Activated T-helper 1 cell treated with Interleukin-2 at 50 U/mL for 16 hours (primary cell): Measurements from ENCODE around the gene CARD9.

ENCODE experiments used
- DNase-seq: peaks from one replicate; pipeline ENCODE4 v3.0.0-alpha.2; 2020; ENCODE audit warnings: low read depth

Gene CARD9

GRCh38 chr9:136380381-136380780 is 6.9 kb upstream of the CARD9 start:
- no peak for DNase-seq

- no peak for DNase-seq
Observed at GRCh38 chr9:136379891-136380290, 6.4 kb upstream of the CARD9 start.

GRCh38 chr9:136379401-136379800 is 5.9 kb upstream of the CARD9 start:
- no peak for DNase-seq

GRCh38 chr9:136379003-136379287 is 5.5 kb upstream of the CARD9 start:
- DNase-seq = no peak

- DNase-seq = no peak
Observed at GRCh38 chr9:136378170-136379002, 4.9 kb upstream of the CARD9 start.

GRCh38 chr9:136377341-136378169 is 4.1 kb upstream of the CARD9 start:
- no peak for DNase-seq

GRCh38 chr9:136376457-136376856 is 3.0 kb upstream of the CARD9 start:
- DNase-seq = no peak

GRCh38 chr9:136375096-136375495 is 1.6 kb upstream of the CARD9 start:
- no peak for DNase-seq

GRCh38 chr9:136374183-136374575 is 710 bp upstream of the CARD9 start:
- DNase-seq = no peak

GRCh38 chr9:136372561-136373299 is 739 bp downstream of the CARD9 start:
- no peak for DNase-seq

- DNase-seq = no peak
Observed at GRCh38 chr9:136372006-136372405, 1.5 kb downstream of the CARD9 start.

- no peak for DNase-seq
Observed at GRCh38 chr9:136371533-136371880, 2.0 kb downstream of the CARD9 start.

GRCh38 chr9:136370687-136371532 is 2.6 kb downstream of the CARD9 start:
- no peak for DNase-seq

GRCh38 chr9:136370037-136370436 is 3.4 kb downstream of the CARD9 start:
- no peak for DNase-seq

- DNase-seq = no peak
Observed at GRCh38 chr9:136368190-136368589, 5.3 kb downstream of the CARD9 start.

- no peak for DNase-seq
Observed at GRCh38 chr9:136367296-136368145, 5.9 kb downstream of the CARD9 start.

GRCh38 chr9:136366826-136367225 is 6.6 kb downstream of the CARD9 start:
- no peak for DNase-seq

- no peak for DNase-seq
Observed at GRCh38 chr9:136365775-136366222, 7.7 kb downstream of the CARD9 start.

- DNase-seq = no peak
Observed at GRCh38 chr9:136364942-136365774, 8.3 kb downstream of the CARD9 start.
